ENCODE results near the gene PABPC1L2A. TPM values are rescaled to one million over a fixed set of nuclear protein-coding genes. Genes with fewer than 3 reads are reported as not detected.

The PABPC1L2A gene
- total and polyA plus RNA-seq, 2 donors from 2014 or later = not detected

GRCh38 chrX:73028876-73029275, 50.4 kb downstream of the PABPC1L2A start:
- Histone ChIP-seq H3K9ac (ENCODE audit: low read length in 3 of 3) (no peak overlapping the region), H3K36me3 (ENCODE audit: control insufficient read depth in 2 of 3, insufficient read depth in 3 of 3, low read length in 3 of 3) (no peaks in the 10 kb centered on the region), H3K27ac (ENCODE audit: low read depth in 2 of 2, low read length in 2 of 2) (no peak overlapping the region), H3K27me3 (ENCODE audit: control insufficient read depth, insufficient read depth, low read length) (no peaks in the 10 kb centered on the region), H3K4me3 (ENCODE audit: low read length in 3 of 3) (no peak overlapping the region), H3K4me1 (ENCODE audit: control insufficient read depth in 2 of 3, insufficient read depth in 2 of 3, low read depth in 1 of 3, low read length in 3 of 3) (no peaks in the 10 kb centered on the region), H3K9me3 (ENCODE audit: control insufficient read depth in 2 of 3, insufficient read depth in 1 of 3, low read length in 3 of 3) (peaks cover 0 to 2% (median 0%) of the 10 kb centered on the region in 3 donors)
- no peak for DNase-seq
- TF ChIP-seq CTCF (IDR thresholded peaks at IDR 0.05; ENCODE audit: borderline replicate concordance, extremely low read depth, insufficient read depth) = no peak
- FAIRE-seq = no peak
- intact Hi-C loops (cut with DNase I) = no loop called here

Other genes starting within 250 kb of the PABPC1L2A start
- gene FAM236C, start 166.9 kb downstream of the PABPC1L2A start, total RNA-seq = not detected
- not detected for gene FAM236C, start 166.9 kb downstream of the PABPC1L2A start, polyA plus RNA-seq (ENCODE audit: insufficient read depth, low read depth, low replicate concordance)
- gene FAM236A, start 141.3 kb downstream of the PABPC1L2A start, total RNA-seq = not detected
- not detected for gene FAM236A, start 141.3 kb downstream of the PABPC1L2A start, polyA plus RNA-seq (ENCODE audit: insufficient read depth, low read depth, low replicate concordance)
- 0.41 TPM for gene DMRTC1, start 135.7 kb downstream of the PABPC1L2A start, total RNA-seq
- not detected for gene DMRTC1, start 135.7 kb downstream of the PABPC1L2A start, polyA plus RNA-seq (ENCODE audit: insufficient read depth, low read depth, low replicate concordance)
- gene PABPC1L2B, start 76.6 kb downstream of the PABPC1L2A start, total RNA-seq = not detected
- not detected for gene PABPC1L2B, start 76.6 kb downstream of the PABPC1L2A start, polyA plus RNA-seq (ENCODE audit: insufficient read depth, low read depth, low replicate concordance)
- 9.8 TPM for gene NAP1L2, start 135.3 kb upstream of the PABPC1L2A start, total RNA-seq
- 11.0 TPM for gene NAP1L2, start 135.3 kb upstream of the PABPC1L2A start, polyA plus RNA-seq (ENCODE audit: insufficient read depth, low read depth, low replicate concordance)

Measured in kidney (tissue), 14 donors.